Measurements from ENCODE around the gene HTR2C. TPM values are rescaled to one million over a fixed set of nuclear protein-coding genes. Genes with fewer than 3 reads are reported as not detected.

HTR2C gene
- total and polyA plus RNA-seq, 2 of the 4 experiments (the other 2 are of a cell fraction) = not detected

GRCh38 chrX:114584375-114584943, 573 bp downstream of the HTR2C start:
- no peaks in the 10 kb centered on the region for H3K79me1 ChIP-seq (ENCODE audit: low read depth in 1 of 2, low read length in 2 of 2)
- dilution Hi-C loops (cut with HindIII; ENCODE audit: low sequenced_read_pairs, unreplicated experiment) = no loop called here
- no peak overlapping the region for H3K4me3 ChIP-seq (ENCODE audit: insufficient read depth, low read depth, low read length)
- H3K9me3 ChIP-seq (ENCODE audit: control insufficient read depth, insufficient read depth, low read length) = peaks cover 4% of the 10 kb centered on the region; the same call in 1 of the 2 replicates
- H2BK15ac ChIP-seq (ENCODE audit: low read depth, low read length) = no peak overlapping the region
- no peak overlapping the region for H2BK20ac ChIP-seq (ENCODE audit: low read depth, low read length)
- H3K9ac ChIP-seq (ENCODE audit: low read depth, low read length) = no peak overlapping the region
- ChIA-PET CTCF (no interaction called here), POLR2A (ENCODE audit: unreplicated experiment) (no interaction called here)
- no peak overlapping the region for H3K27ac ChIP-seq (ENCODE audit: insufficient read depth, low read length)
- no peaks in the 10 kb centered on the region for H3K36me3 ChIP-seq (ENCODE audit: control insufficient read depth, insufficient read depth, low read length)
- DNase-seq = no peak
- no peak overlapping the region for H3K4me2 ChIP-seq (ENCODE audit: low read depth, low read length)
- H4K5ac ChIP-seq (ENCODE audit: low read depth, low read length) = no peak overlapping the region
- in situ Hi-C loops (cut with MboI; ENCODE audit: low sequenced_read_pairs) = no loop called here
- intact Hi-C loops (cut with micrococcal nuclease) = no loop called here
- H4K20me1 ChIP-seq (ENCODE audit: insufficient read depth, low read length) = no peaks in the 10 kb centered on the region
- H3K4ac ChIP-seq (ENCODE audit: low read depth, low read length) = no peak overlapping the region
- no peak overlapping the region for H4K91ac ChIP-seq (ENCODE audit: insufficient read depth, low read depth, low read length)
- no peak overlapping the region for H2AFZ ChIP-seq (replicated peaks; ENCODE audit: low read length, poor library complexity)
- no peak overlapping the region for H3K23ac ChIP-seq (ENCODE audit: low read depth, low read length)
- BruUV-seq (replicated peaks) = no TSS peak
- ATAC-seq (ENCODE audit: low read depth) = no peak
- H3K18ac ChIP-seq (ENCODE audit: low read depth, low read length) = no peak overlapping the region
- no CpG with 5 or more reads among the region's 56 CpGs for WGBS, 2 experiments (ENCODE audit: extremely low coverage in 2 of 2, insufficient read length in 1 of 2)
- H3K27me3 ChIP-seq (ENCODE audit: control insufficient read depth, insufficient read depth, low read length) = peaks cover 41% of the 10 kb centered on the region
- H2BK120ac ChIP-seq (ENCODE audit: low read depth, low read length) = no peak overlapping the region
- no peaks in the 10 kb centered on the region for H3K9me1 ChIP-seq (ENCODE audit: insufficient read depth, low read length)
- no peak overlapping the region for H4K8ac ChIP-seq (ENCODE audit: low read depth in 2 of 2, low read length in 2 of 2)
- H3K14ac ChIP-seq (replicated peaks; ENCODE audit: low read depth, low read length) = no peak overlapping the region
- no peak overlapping the region for H2AK9ac ChIP-seq (replicated peaks; ENCODE audit: low read depth, low read length, poor library complexity)
- no peak overlapping the region for H3K56ac ChIP-seq (ENCODE audit: extremely low read depth, insufficient read depth, low read length)
- TF ChIP-seq MAZ (IDR thresholded peaks at IDR 0.05; ENCODE audit: borderline replicate concordance, low read depth, low read length) (no peak), MAFK (IDR thresholded peaks at IDR 0.05; ENCODE audit: low read depth, low read length) (no peak), RFX5 (IDR thresholded peaks at IDR 0.05; ENCODE audit: low read depth, low read length) (no peak), RAD21 (IDR thresholded peaks at IDR 0.05; ENCODE audit: low read length) (no peak), BHLHE40 (IDR thresholded peaks at IDR 0.05; ENCODE audit: low read depth, low read length) (no peak), SMC3 (IDR thresholded peaks at IDR 0.05; ENCODE audit: low read depth, low read length) (no peak), POLR2A (IDR thresholded peaks at IDR 0.05; ENCODE audit: low read depth, low read length) (no peak), RCOR1 (IDR thresholded peaks at IDR 0.05; ENCODE audit: insufficient replicate concordance, low read length) (no peak), CHD1 (IDR thresholded peaks at IDR 0.05; ENCODE audit: low read depth, low read length) (no peak), CEBPB (IDR thresholded peaks at IDR 0.05; ENCODE audit: low read depth, low read length) (no peak), MXI1 (IDR thresholded peaks at IDR 0.05; ENCODE audit: borderline replicate concordance, low read depth, low read length) (no peak), NFE2L2 (IDR thresholded peaks at IDR 0.05; ENCODE audit: low read depth, low read length) (no peak), FOS (IDR thresholded peaks at IDR 0.05; ENCODE audit: low read depth, low read length) (no peak)
- TF ChIP-seq, protein P1, sequence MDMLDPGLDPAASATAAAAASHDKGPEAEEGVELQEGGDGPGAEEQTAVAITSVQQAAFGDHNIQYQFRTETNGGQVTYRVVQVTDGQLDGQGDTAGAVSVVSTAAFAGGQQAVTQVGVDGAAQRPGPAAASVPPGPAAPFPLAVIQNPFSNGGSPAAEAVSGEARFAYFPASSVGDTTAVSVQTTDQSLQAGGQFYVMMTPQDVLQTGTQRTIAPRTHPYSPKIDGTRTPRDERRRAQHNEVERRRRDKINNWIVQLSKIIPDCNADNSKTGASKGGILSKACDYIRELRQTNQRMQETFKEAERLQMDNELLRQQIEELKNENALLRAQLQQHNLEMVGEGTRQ (IDR thresholded peaks at IDR 0.05; ENCODE audit: low read depth, low read length) = no peak
- TF ChIP-seq, protein P2, sequence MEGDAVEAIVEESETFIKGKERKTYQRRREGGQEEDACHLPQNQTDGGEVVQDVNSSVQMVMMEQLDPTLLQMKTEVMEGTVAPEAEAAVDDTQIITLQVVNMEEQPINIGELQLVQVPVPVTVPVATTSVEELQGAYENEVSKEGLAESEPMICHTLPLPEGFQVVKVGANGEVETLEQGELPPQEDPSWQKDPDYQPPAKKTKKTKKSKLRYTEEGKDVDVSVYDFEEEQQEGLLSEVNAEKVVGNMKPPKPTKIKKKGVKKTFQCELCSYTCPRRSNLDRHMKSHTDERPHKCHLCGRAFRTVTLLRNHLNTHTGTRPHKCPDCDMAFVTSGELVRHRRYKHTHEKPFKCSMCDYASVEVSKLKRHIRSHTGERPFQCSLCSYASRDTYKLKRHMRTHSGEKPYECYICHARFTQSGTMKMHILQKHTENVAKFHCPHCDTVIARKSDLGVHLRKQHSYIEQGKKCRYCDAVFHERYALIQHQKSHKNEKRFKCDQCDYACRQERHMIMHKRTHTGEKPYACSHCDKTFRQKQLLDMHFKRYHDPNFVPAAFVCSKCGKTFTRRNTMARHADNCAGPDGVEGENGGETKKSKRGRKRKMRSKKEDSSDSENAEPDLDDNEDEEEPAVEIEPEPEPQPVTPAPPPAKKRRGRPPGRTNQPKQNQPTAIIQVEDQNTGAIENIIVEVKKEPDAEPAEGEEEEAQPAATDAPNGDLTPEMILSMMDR (conservative IDR thresholded peaks at IDR 0.05; ENCODE audit: low read depth, low read length) = no peak
- TF ChIP-seq, protein P3, sequence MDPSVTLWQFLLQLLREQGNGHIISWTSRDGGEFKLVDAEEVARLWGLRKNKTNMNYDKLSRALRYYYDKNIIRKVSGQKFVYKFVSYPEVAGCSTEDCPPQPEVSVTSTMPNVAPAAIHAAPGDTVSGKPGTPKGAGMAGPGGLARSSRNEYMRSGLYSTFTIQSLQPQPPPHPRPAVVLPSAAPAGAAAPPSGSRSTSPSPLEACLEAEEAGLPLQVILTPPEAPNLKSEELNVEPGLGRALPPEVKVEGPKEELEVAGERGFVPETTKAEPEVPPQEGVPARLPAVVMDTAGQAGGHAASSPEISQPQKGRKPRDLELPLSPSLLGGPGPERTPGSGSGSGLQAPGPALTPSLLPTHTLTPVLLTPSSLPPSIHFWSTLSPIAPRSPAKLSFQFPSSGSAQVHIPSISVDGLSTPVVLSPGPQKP (IDR thresholded peaks at IDR 0.05; ENCODE audit: borderline replicate concordance, low read depth, low read length) = no peak
- no peak overlapping the region for H2BK5ac ChIP-seq (ENCODE audit: low read depth, low read length, poor library complexity, severe bottlenecking)
- no peak overlapping the region for H2AK5ac ChIP-seq (ENCODE audit: low read depth, low read length)
- no peaks in the 10 kb centered on the region for H3K4me1 ChIP-seq (ENCODE audit: control insufficient read depth, insufficient read depth, low read length)
